Choroid plexus epithelial cell (primary cell): ENCODE data around the gene FFAR1.

Source experiments
- DNase-seq: peaks from one replicate; pipeline ENCODE4 v3.0.0-alpha.2; 2010; ENCODE audit warnings: low read depth
- H3K4me3 ChIP-seq: 2 replicates; pipeline ENCODE4 v1.5.1; 2011; ENCODE audit warnings: low read depth, mild to moderate bottlenecking, control low read depth, low read length, moderate library complexity
- TF ChIP-seq, protein P1 (sequence below): conservative IDR thresholded peaks from 2 replicates; pipeline ENCODE4 v1.5.1; 2011; ENCODE audit warnings: low read depth, mild to moderate bottlenecking, control low read depth, inconsistent platforms, low read length, moderate library complexity

The FFAR1 gene

DNA sequence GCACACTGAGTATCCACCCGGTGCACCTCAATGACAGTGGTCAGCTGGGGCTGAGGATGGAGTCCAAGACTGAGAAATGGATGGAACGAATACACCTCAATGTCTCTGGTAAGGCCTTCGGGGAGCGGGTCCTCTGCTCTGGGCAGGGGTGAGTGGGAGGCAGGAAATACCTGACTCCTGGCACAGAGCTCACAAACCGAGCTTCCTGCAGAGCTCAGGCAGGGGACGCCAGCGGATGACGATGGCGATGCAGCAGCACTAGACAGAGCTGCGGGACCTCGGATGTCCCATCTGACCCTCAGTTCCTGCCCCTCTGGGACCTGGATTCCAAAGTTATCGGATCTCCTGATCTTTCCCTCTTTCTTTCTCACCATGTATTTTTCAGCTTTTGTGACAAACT is 14.9 kb upstream of the FFAR1 start:
- no peak overlapping the region for H3K4me3 ChIP-seq
- TF ChIP-seq, protein P1, sequence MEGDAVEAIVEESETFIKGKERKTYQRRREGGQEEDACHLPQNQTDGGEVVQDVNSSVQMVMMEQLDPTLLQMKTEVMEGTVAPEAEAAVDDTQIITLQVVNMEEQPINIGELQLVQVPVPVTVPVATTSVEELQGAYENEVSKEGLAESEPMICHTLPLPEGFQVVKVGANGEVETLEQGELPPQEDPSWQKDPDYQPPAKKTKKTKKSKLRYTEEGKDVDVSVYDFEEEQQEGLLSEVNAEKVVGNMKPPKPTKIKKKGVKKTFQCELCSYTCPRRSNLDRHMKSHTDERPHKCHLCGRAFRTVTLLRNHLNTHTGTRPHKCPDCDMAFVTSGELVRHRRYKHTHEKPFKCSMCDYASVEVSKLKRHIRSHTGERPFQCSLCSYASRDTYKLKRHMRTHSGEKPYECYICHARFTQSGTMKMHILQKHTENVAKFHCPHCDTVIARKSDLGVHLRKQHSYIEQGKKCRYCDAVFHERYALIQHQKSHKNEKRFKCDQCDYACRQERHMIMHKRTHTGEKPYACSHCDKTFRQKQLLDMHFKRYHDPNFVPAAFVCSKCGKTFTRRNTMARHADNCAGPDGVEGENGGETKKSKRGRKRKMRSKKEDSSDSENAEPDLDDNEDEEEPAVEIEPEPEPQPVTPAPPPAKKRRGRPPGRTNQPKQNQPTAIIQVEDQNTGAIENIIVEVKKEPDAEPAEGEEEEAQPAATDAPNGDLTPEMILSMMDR, result no peak
- DNase-seq, result no peak

DNA sequence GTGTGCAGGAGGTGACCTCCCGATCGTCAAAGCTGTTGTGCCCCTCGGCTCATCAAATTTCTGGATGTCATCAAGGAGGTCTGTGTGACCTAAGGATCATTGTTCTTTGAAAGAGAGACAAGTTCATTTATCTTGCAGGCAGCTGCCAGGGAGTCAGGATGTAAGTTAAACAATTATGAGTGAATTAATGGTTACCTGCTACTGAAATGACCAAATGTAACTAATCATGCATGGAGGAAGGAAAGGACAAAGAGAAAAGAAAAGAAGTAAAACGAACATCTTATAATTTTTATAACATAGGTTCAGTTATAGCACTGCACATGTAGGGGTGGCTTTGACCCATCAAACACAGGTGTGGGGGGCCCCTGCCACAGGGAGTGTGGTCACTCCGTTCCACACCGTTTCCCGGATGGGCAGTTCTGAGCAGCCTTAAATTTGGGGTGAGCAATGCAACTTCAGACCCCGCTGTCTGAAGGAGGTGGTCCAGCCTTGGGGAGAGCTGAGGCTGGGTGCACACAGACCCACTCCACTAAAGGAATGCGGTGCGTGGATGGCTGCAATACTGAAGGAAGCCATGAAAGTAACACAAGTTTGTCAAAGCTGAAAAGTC is 13.5 kb upstream of the FFAR1 start:
- no peak for DNase-seq
- TF ChIP-seq, protein P1, result no peak

DNA sequence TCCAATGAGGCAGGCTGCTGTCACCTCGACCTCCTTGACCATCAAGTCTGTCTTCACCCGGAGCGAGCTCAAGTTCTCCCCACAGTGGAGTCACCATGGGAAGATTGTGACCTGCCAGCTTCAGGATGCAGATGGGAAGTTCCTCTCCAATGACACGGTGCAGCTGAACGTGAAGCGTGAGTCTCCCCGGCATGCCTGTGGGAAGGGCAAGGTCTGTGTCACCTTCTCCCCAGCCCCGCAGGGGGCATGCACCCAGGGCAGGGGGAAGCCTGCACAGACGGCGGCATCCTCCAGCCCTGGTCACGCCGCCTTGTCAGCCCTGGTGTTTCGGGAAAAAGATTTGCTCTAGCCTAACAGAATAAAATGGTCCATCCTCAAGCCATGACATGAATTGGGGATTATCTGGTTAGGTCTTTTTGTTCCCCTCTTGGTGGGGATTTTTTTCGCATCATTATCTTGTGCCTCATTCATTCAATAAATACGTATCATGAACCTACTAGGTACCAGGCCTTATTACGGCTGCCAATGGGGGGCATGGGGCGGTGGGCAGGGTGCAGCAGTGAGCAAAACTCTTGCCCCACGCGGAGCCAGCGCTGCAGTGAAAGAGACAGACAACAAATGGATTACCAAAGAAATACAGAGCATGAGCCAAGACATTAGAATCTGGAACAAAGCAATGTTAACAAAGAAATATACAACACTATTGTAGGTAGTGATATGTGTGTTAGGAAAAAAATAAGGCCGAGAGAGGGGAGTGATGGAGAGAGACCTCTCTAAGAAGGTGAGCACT is 11.3 kb upstream of the FFAR1 start:
- H3K4me3 ChIP-seq, result no peak overlapping the region
- DNase-seq, result no peak
- TF ChIP-seq, protein P1, result no peak

More for the DNA sequence above, 13.5 kb upstream of the FFAR1 start:
- no peak overlapping the region for H3K4me3 ChIP-seq

DNA sequence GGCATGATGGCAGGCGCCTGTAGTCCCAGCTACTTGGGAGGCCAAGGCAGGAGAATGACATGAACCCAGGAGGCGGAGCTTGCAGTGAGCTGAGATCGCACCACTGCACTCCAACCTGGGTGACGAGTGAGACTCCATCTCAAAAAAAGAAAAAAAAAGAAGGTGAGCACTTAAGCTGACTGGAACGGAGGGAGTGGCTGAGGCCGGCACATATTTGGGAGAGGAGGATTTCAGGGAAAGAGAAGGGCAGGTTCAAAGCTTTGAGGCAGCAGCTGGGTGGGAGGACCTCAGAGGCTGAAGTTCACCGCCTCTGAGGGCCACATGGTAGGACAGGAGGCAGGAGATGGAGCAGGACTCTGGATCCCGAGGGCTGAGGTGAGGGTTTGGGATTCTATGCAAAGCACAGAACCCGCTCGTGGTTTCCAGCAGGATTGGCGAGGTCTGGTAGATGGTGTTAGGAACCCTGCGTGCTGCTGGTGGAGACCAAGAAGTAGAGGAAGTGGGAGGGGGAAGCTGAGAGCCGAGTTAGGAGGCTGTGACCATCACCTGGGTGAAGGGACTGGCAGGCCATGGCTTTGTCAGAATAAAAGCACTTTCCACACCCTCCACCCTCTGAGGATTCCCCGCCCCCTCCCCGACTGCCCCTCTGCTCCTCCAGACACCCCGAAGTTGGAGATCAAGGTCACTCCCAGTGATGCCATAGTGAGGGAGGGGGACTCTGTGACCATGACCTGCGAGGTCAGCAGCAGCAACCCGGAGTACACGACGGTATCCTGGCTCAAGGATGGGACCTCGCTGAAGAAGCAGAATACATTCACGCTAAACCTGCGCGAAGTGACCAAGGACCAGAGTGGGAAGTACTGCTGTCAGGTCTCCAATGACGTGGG is 10.4 kb upstream of the FFAR1 start:
- TF ChIP-seq, protein P1, result no peak
- no peak for DNase-seq
- no peak overlapping the region for H3K4me3 ChIP-seq

DNA sequence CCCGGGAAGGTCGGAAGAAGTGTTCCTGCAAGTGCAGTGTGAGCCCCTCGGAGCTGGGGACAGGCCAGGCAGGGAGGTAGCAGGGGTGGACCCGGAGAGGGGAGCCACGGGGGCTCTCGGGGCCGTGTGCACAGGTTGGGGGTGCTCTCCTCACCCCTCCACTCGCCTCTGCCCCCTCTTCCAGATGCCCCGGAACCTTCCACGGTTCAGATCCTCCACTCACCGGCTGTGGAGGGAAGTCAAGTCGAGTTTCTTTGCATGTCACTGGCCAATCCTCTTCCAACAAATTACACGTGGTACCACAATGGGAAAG is 9.8 kb upstream of the FFAR1 start:
- no peak for DNase-seq
- TF ChIP-seq, protein P1, result no peak
- no peak overlapping the region for H3K4me3 ChIP-seq

DNA sequence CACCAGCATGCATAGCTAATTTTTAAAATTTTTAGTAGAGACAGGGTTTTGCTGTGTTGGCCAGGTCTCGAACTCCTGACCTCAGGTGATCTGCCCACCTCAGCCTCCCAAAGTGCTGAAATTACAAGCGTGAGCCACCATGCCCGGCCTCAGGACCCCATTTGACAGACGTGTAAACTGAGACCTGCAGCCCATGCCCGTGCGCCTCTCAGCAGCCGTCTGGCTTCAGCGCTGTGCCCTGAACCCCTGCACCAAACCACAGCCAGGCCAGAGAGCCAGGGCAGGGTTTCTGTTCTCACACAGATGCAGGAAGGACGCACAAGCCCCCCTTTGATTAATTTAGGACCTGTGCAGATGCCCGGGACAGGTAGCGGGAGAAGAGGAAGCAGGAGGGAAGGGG is 7.3 kb upstream of the FFAR1 start:
- H3K4me3 ChIP-seq, result no peak overlapping the region
- no peak for DNase-seq
- TF ChIP-seq, protein P1, result no peak
